OCI-LY3 (cell line): ENCODE results near the gene GABRG3.

Experiments
- H2AFZ ChIP-seq: fragments of 200-600, 300-600 bp; shearing (Covaris generic); 2 replicates; pipeline ENCODE4 v1.6.0; 2014; ENCODE audit warnings: antibody characterized with exemption, low read depth, low read length
- H3K27ac ChIP-seq: fragments of 200-600, 300-600 bp; sonication (generic); 2 replicates; pipeline ENCODE4 v1.5.1; 2014; ENCODE audit warnings: mild to moderate bottlenecking, low read length, moderate library complexity, mixed read lengths
- H3K27me3 ChIP-seq: fragments of 200-600, 300-600 bp; sonication (generic); 2 replicates; pipeline ENCODE4 v1.6.1; 2014; ENCODE audit warnings: low read depth, low read length, mixed read lengths
- H3K36me3 ChIP-seq: fragments of 200-600, 300-600 bp; sonication (generic); replicated peaks from 2 replicates; pipeline ENCODE3; 2014; ENCODE audit warnings: low read depth, low read length, mixed read lengths
- H3K4me1 ChIP-seq: fragments of 300-600, 200-600 bp; sonication (generic); 2 replicates; pipeline ENCODE4 v1.6.1; 2014; ENCODE audit warnings: low read length, mixed read lengths
- H3K4me2 ChIP-seq: fragments of 200-600, 300-600 bp; sonication (generic); 2 replicates; pipeline ENCODE4 v1.6.1; 2014; ENCODE audit warnings: low read length, mixed read lengths
- H3K4me3 ChIP-seq: fragments of 300-600, 200-600 bp; sonication (generic); 2 replicates; pipeline ENCODE4 v1.5.1; 2014; ENCODE audit warnings: antibody characterized with exemption, mild to moderate bottlenecking, low read length, moderate library complexity
- H3K79me2 ChIP-seq: fragments of 300-600, 200-600 bp; shearing (Covaris generic); 2 replicates; pipeline ENCODE4 v1.6.1; 2014; ENCODE audit warnings: mild to moderate bottlenecking, low read length, mixed read lengths
- H3K9ac ChIP-seq: fragments of 300-600, 200-600 bp; shearing (Covaris generic); 2 replicates; pipeline ENCODE4 v1.6.0; 2014; ENCODE audit warnings: mild to moderate bottlenecking, low read length, moderate library complexity
- H3K9me3 ChIP-seq: fragments of 200-600, 300-600 bp; shearing (Covaris generic); 2 replicates; pipeline ENCODE4 v1.6.1; 2014; ENCODE audit warnings: low read length, mixed read lengths; ENCODE audit not compliant: insufficient read depth
- H4K20me1 ChIP-seq: fragments of 200-600, 300-600 bp; sonication (generic); 2 replicates; pipeline ENCODE4 v1.6.1; 2016; ENCODE audit warnings: low read length, mixed read lengths; ENCODE audit not compliant: insufficient read depth
- EZH2phosphoT487 ChIP-seq: fragments of 200-600 bp; shearing (Covaris generic); IDR thresholded peaks from 2 replicates; pipeline ENCODE4 v1.6.1; 2018; ENCODE audit warnings: antibody characterized with exemption, mixed run types, low read depth
- TF ChIP-seq, protein P1 (sequence below): fragments of 200-600, 300-600 bp; sonication (generic); IDR thresholded peaks from 2 replicates; pipeline ENCODE4 v1.5.1; 2014; ENCODE audit warnings: antibody characterized with exemption, low read length, low read depth

Gene GABRG3

DNA sequence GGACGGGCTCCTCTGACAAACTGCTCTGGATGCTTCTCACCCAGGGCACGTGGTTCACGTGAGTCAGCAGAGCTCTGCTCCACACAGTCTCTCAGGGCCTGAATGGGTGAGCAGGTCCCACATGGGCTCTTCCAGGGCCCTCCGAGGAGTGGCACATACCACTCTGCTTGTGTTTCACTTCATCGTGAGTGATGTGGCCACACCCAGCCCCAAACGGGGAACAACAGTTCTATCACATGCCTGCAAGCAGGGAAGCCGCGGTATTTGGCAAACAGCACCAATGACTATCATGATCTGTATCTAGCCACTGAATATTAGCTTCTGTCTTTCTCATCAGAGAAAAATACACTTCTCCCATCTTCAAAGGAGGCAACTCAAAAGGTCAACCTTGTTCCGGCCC, 352.8 kb downstream of the GABRG3 start:
- TF ChIP-seq, protein P1, sequence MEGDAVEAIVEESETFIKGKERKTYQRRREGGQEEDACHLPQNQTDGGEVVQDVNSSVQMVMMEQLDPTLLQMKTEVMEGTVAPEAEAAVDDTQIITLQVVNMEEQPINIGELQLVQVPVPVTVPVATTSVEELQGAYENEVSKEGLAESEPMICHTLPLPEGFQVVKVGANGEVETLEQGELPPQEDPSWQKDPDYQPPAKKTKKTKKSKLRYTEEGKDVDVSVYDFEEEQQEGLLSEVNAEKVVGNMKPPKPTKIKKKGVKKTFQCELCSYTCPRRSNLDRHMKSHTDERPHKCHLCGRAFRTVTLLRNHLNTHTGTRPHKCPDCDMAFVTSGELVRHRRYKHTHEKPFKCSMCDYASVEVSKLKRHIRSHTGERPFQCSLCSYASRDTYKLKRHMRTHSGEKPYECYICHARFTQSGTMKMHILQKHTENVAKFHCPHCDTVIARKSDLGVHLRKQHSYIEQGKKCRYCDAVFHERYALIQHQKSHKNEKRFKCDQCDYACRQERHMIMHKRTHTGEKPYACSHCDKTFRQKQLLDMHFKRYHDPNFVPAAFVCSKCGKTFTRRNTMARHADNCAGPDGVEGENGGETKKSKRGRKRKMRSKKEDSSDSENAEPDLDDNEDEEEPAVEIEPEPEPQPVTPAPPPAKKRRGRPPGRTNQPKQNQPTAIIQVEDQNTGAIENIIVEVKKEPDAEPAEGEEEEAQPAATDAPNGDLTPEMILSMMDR, result no peak
- TF ChIP-seq EZH2phosphoT487, result no peak
- H3K27ac ChIP-seq, result no peak overlapping the region

DNA sequence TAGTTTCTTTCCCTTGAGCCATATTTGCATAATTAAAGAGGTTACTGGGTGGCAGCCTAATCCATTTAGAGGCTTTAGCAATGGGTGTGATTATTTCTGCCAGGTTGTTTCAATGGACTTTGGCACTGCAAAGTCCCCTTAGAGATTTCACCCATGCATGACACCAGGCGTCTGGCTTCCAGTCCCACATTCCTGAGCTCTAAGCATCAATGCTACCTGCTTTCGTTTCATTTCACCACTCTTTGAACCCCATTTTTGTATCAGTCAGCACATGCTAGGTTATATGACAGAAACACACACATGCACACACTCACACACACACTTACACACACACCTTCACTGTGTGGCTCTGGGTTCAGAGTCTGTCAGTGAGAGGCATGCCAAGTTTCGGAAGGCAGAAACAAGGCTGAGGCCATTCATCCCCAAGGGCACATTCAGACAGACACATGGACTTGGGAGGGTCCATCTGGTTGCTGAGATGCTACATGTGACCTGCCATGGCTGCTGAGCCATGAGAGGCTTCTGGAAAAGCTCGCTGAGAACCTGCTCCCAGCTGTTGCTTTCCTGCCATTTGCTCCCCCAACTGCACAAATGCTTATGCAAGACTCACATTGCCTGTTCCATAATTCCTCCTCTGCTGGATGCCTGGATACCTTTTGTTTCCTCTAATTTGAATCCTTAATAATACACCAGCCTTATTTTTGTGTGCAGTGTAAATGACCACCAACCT, 354.1 kb downstream of the GABRG3 start:
- H4K20me1 ChIP-seq, result no peaks in the 10 kb centered on the region
- no peaks in the 10 kb centered on the region for H3K27me3 ChIP-seq
- no peak overlapping the region for H3K27ac ChIP-seq
- no peaks in the 10 kb centered on the region for H3K9me3 ChIP-seq
- H2AFZ ChIP-seq, result no peak overlapping the region
- no peak overlapping the region for H3K4me2 ChIP-seq
- no peak overlapping the region for H3K4me3 ChIP-seq
- no peaks in the 10 kb centered on the region for H3K79me2 ChIP-seq
- no peaks in the 10 kb centered on the region for H3K4me1 ChIP-seq
- H3K9ac ChIP-seq, result no peak overlapping the region
- no peaks in the 10 kb centered on the region for H3K36me3 ChIP-seq
- no peak for TF ChIP-seq EZH2phosphoT487
- TF ChIP-seq, protein P1, result no peak

More for the DNA sequence above, 352.8 kb downstream of the GABRG3 start:
- Histone ChIP-seq H3K27me3 (no peaks in the 10 kb centered on the region), H3K79me2 (no peaks in the 10 kb centered on the region), H2AFZ (no peak overlapping the region), H3K4me2 (no peak overlapping the region), H4K20me1 (no peaks in the 10 kb centered on the region), H3K9ac (no peak overlapping the region), H3K4me1 (no peaks in the 10 kb centered on the region), H3K36me3 (no peaks in the 10 kb centered on the region), H3K9me3 (no peaks in the 10 kb centered on the region), H3K4me3 (no peak overlapping the region)

DNA sequence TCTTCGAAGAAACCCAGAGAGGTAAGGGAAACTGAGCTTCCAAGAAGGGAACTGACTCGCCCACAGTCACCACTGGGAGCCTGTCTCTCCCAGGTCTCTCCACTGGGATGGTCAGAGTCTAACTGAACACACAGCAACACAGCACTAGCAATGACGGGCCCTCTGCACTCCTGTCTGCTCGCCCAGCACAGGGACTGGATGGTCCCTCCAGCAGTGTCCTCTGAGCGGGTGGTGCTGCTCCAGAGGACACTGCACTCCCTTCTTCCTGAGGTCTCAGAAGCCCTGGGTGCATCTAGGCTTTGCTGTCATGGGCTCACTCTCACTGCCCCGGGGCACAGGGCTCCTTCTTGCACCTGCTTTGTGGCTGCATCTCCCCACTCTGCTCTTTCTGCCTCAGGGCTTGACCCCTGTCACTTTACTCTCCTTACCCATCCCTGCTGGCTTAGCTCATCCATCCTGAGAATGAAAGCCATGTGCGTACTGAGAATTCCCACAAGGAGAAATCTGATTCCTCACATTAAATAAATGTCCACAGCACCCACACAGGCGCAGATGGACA, 356.6 kb downstream of the GABRG3 start:
- Histone ChIP-seq H3K36me3 (no peaks in the 10 kb centered on the region), H3K4me3 (no peak overlapping the region), H3K27me3 (no peaks in the 10 kb centered on the region), H4K20me1 (no peaks in the 10 kb centered on the region), H3K79me2 (no peaks in the 10 kb centered on the region), H3K4me1 (no peaks in the 10 kb centered on the region), H3K4me2 (no peak overlapping the region), H3K9ac (no peak overlapping the region), H2AFZ (no peak overlapping the region), H3K27ac (no peak overlapping the region), H3K9me3 (no peaks in the 10 kb centered on the region)
- no peak for TF ChIP-seq EZH2phosphoT487
- TF ChIP-seq, protein P1, result no peak

DNA sequence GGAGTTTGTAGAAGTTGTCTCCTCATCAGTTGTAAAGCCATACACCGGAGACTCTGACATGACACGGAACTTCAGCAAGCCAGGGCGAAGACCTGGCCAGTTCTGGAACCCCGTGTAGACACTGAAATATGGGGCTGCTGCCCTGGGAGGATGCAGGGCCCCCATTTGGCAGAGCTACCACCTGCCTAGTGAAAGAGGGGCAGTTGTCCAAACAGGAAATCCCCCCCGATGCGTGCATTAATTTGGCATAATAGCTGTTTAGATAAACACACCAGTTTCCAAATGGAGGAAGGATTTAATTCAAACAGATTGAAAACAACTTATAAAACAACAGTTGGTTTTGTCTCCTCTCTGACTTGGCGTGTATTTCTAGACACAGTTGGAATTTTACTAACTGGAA, 357.2 kb downstream of the GABRG3 start:
- TF ChIP-seq, protein P1, result no peak
- no peak for TF ChIP-seq EZH2phosphoT487
- Histone ChIP-seq H3K27me3 (no peaks in the 10 kb centered on the region), H2AFZ (no peak overlapping the region), H3K4me3 (no peak overlapping the region), H3K27ac (no peak overlapping the region), H3K79me2 (no peaks in the 10 kb centered on the region), H3K9me3 (no peaks in the 10 kb centered on the region), H3K9ac (no peak overlapping the region), H4K20me1 (no peaks in the 10 kb centered on the region), H3K4me1 (no peaks in the 10 kb centered on the region), H3K4me2 (no peak overlapping the region), H3K36me3 (no peaks in the 10 kb centered on the region)
